HUES48 (cell line): Measurements from ENCODE around the gene NSD2.
"Not testable (repeated sequence)": the region's sequence is repeated elsewhere in the genome, so short reads cannot be mapped to it uniquely, and the experiment has no call there.

Experiments
- H3K27ac ChIP-seq: one replicate; pipeline ENCODE4 v1.7.0; 2013; ENCODE audit warnings: low read depth, low read length, inconsistent platforms
- H3K27me3 ChIP-seq: 2 replicates; pipeline ENCODE4 v1.6.1; 2013; ENCODE audit warnings: mild to moderate bottlenecking, low read length; ENCODE audit not compliant: control insufficient read depth, insufficient read depth
- H3K36me3 ChIP-seq: 2 replicates; pipeline ENCODE4 v1.6.1; 2013; ENCODE audit warnings: low read length; ENCODE audit not compliant: control insufficient read depth, insufficient read depth
- H3K4me1 ChIP-seq: 2 replicates; pipeline ENCODE4 v1.6.1; 2013; ENCODE audit warnings: mild to moderate bottlenecking, low read length; ENCODE audit not compliant: control insufficient read depth, insufficient read depth
- H3K4me3 ChIP-seq: 2 replicates; pipeline ENCODE4 v1.5.1; 2013; ENCODE audit warnings: mild to moderate bottlenecking, low read depth, low read length
- H3K9ac ChIP-seq: 2 replicates; pipeline ENCODE4 v1.6.1; 2013; ENCODE audit warnings: mild to moderate bottlenecking, low read depth, low read length, moderate library complexity
- H3K9me3 ChIP-seq: 2 replicates; pipeline ENCODE4 v1.6.1; 2013; ENCODE audit warnings: low read length; ENCODE audit not compliant: control insufficient read depth, insufficient read depth

The NSD2 gene

DNA sequence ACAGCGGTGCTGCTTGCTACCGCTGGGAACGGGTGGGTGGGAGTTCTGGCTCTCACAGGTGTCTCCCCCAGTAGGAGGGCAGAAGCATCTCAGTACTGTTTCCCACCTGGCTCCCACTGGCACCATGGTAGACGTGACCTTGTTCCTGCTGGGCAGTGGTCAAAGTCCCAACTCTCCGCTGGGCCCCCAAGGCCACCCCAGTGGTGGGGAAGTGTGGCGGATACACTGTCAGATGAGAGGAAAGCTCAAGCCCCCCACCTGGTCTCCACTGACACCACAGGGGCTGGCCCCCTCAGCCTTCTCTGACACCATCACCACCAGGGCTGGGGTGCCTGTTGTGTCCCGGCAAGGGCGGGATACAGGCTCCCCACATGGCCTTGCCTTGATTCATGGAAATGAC is 39.9 kb upstream of the NSD2 start:
- H3K27ac ChIP-seq: no peak overlapping the region
- H3K27me3 ChIP-seq: no peaks in the 10 kb centered on the region
- no peaks in the 10 kb centered on the region for H3K4me1 ChIP-seq
- H3K9me3 ChIP-seq: no peaks in the 10 kb centered on the region
- no peak overlapping the region for H3K9ac ChIP-seq
- H3K4me3 ChIP-seq: no peak overlapping the region
- H3K36me3 ChIP-seq: peaks cover 54% of the 10 kb centered on the region

DNA sequence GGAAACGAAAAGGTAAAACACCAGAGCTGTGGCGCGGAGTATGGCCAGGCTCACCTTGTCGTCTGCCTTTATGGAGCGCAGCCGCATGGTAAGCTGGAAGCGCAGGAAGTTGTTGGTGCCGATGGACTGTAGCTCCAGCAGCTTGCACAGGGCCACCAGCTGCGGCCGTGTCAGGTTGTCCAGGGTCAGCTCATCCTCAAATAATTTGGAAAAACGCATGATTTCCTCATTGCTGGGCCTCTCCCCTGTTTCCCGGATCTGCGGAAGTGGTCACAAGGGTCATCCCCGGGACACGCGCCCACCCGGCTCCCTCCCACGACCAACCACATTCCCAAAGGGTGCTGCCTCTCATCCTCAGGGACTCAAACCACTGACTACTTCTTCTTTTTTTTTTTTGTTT is 38.5 kb upstream of the NSD2 start:
- no peak overlapping the region for H3K9ac ChIP-seq
- H3K9me3 ChIP-seq: no peaks in the 10 kb centered on the region
- no peaks in the 10 kb centered on the region for H3K27me3 ChIP-seq
- no peaks in the 10 kb centered on the region for H3K4me1 ChIP-seq
- H3K27ac ChIP-seq: no peak overlapping the region
- no peak overlapping the region for H3K4me3 ChIP-seq
- H3K36me3 ChIP-seq: peaks cover 61% of the 10 kb centered on the region

DNA sequence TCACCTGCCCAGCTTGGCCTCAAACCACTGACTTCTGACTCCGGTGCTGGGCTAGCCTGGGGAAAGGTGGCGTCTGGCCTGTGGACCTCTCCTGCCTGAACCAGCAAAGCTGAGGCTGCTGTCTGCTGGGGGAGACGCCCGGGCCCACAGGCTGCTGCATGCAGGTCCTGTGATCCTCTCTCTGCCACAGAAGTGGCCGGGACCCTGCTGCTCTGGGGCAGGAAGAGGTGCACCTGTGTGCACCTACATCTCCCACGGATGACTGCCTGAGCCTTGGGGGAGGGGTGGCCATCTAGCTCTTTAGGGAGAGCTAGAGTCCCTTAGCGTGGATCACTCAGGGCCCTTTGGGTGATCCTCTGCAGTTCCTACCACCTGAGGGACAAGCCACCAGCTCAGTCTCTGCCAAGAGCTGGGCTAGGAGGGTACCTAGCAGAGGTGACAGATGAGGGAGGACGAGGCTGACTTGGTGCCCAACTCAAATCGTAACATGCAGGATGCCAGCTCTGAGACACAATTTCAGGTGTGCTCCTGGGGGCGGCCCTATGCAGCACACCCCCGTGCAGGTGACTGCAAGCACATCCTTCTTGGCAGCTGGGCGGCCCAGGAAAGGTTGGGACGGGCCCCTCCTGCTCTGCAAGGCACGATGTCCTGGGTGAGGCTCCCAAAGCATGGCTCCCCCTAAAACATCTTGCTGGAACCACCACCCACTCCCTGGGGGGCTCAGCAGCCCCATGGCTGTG is 37.7 kb upstream of the NSD2 start:
- no peak overlapping the region for H3K27ac ChIP-seq
- H3K9ac ChIP-seq: no peak overlapping the region
- no peak overlapping the region for H3K4me3 ChIP-seq
- no peaks in the 10 kb centered on the region for H3K9me3 ChIP-seq
- no peaks in the 10 kb centered on the region for H3K4me1 ChIP-seq
- H3K27me3 ChIP-seq: no peaks in the 10 kb centered on the region
- H3K36me3 ChIP-seq: peaks cover 63% of the 10 kb centered on the region

DNA sequence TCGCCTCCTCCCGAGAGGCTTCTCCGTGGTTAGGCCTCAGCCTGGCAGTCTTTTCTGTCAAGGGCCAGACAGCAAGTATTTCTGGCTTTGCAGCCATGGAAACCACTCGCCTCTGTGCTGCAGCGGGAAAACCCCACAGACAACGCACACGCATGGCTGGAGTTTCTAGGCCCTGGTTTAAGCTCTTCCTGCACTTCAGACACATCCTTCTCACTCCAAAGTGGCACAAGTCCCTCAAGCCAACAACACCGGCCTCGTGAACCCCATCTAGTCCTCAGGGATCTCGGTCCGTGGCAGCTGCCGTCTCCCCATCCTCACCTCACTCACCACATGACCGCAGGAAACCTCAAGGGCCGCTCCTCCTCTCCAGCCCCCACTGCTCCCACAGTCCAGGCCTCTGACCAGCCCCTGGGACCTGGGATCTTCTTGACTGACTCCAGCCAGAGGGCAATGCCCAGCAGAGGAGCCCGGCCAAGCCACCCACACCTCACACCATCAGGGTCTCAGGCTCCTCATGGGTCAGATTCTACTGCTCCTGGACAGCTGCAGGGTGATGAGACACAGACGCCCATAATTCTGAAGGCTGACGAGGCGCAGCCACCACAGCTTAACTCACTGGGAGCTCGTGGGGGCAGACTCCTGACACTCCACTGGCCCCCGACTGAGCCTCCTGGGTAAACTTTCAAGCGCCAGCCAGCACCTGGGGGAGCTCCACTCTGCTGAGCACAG is 37.0 kb upstream of the NSD2 start:
- no peak overlapping the region for H3K4me3 ChIP-seq
- peaks cover 71% of the 10 kb centered on the region for H3K36me3 ChIP-seq
- H3K27ac ChIP-seq: no peak overlapping the region
- no peak overlapping the region for H3K9ac ChIP-seq
- no peaks in the 10 kb centered on the region for H3K9me3 ChIP-seq
- H3K27me3 ChIP-seq: no peaks in the 10 kb centered on the region
- H3K4me1 ChIP-seq: no peaks in the 10 kb centered on the region

DNA sequence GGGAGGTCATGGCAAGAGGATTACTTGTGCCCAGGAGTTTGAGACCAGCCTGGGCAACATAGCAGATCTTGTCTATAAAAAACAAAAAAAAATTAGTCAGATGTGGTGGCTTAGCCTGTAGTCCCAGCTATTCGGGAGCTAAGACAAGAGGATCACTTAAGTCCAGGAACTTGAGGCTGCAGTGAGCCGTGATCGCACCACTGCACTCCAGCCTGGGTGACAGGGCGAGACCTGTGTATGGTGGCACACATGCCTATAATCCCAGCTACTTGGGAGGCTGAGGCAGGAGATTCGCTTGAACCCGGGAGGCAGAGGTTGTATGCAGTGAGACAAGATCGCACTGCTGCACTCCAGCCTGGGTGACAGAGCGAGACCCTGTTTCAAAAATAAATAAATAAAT is 35.4 kb upstream of the NSD2 start:
- H3K4me1 ChIP-seq, H3K9ac ChIP-seq, H3K9me3 ChIP-seq, H3K27ac ChIP-seq, H3K27me3 ChIP-seq, H3K4me3 ChIP-seq: not testable (repeated sequence)
- peaks cover 76% of the 10 kb centered on the region for H3K36me3 ChIP-seq

DNA sequence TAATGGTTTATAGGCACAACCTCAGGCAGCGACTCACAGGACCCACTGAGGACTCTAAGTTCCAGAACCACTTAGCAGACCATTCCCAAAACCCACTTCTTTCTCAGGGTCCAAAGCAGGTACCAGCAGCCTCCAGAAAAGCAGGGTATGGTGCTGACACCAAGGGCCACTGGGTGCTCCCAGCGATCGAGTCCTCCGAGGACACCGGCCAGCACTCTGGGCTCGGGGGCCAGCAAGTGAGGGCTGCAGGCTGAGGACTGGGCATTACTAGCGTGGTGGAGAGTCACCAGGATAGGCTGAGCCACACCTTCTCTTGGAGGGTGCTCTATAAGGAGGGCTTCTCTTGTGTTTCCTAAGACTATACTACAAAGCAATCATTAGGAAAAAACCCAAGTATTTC is 34.5 kb upstream of the NSD2 start:
- H3K27ac ChIP-seq: no peak overlapping the region
- H3K36me3 ChIP-seq: peaks cover 78% of the 10 kb centered on the region
- H3K4me1 ChIP-seq: no peaks in the 10 kb centered on the region
- no peak overlapping the region for H3K4me3 ChIP-seq
- no peaks in the 10 kb centered on the region for H3K9me3 ChIP-seq
- no peaks in the 10 kb centered on the region for H3K27me3 ChIP-seq
- H3K9ac ChIP-seq: no peak overlapping the region

DNA sequence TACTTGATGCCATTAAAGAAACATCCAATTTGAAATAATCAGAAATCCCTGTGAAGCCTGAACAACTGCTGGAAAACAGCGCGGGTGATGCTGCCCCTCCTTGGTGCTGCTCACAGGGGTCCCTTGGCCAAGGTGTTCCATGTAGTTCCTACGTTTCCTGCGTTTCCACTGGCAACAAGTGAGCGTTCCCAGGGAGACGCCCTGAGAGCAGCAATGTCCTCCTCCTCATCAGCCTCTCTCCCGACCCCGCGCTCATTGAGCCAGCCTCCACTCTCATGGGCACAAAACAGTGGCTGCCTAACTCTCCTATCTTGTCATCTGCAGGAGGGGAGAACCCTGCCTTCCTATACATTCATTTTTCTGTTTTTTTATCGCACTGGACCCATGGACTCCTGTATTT is 34.1 kb upstream of the NSD2 start:
- Histone ChIP-seq H3K9me3 (no peaks in the 10 kb centered on the region), H3K27ac (no peak overlapping the region), H3K36me3 (peaks cover 76% of the 10 kb centered on the region), H3K9ac (no peak overlapping the region), H3K4me3 (no peak overlapping the region), H3K4me1 (no peaks in the 10 kb centered on the region), H3K27me3 (no peaks in the 10 kb centered on the region)

DNA sequence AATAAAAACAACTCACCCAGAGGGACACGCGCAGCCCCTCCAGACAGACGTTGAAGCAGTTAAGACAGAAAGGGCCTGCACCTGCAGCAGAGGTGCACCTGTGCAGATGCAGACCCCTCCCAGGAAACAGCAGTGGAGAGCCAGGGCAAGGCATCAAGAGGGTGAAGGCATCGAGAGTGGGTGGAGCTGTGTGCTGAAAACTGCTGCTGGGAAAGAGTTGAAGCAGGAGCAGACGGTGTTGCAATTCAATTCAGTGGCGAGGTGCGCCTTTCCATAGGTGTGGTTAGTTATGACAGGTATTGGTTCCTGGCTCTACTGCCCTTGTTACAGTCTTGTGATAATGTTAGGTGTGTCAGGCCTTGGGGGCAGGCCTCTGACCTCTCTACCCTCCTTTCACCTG is 31.9 kb upstream of the NSD2 start:
- Histone ChIP-seq H3K9me3 (no peaks in the 10 kb centered on the region), H3K9ac (no peak overlapping the region), H3K4me1 (no peaks in the 10 kb centered on the region), H3K27me3 (no peaks in the 10 kb centered on the region), H3K4me3 (no peak overlapping the region), H3K36me3 (peaks cover 70% of the 10 kb centered on the region), H3K27ac (no peak overlapping the region)

DNA sequence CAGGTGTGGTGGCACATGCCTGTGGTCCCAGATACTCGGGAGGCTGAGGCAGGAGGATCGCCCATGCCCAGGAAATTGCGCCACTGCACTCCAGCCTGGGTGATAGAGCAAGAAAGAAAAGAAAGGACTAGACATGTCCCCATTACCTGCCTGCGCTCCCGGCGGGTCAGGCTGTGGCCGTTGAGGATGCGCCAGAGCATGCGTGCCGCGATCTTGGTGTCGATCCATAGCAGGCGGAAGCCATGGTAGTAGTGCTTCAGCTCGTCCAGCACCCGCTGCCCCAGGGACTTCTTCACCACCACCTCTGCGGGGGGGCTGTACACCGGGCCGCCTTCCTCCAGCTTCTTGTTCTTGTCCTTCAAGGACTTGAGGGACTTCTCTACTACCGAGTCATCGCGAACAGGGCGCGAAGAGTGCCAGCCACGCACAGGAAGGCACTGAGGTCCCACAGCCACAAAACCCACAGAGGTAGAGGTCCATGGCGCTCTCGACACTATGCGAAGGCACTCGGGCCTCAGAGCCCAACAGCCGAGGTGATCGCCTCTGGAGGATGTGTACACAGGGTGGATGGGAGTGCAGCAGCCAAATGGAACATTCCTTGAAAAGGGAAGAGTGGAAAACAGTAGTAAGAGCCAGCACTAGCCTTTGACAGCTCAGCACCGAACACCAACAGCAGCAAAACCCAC is 29.8 kb upstream of the NSD2 start:
- no peak overlapping the region for H3K27ac ChIP-seq
- H3K36me3 ChIP-seq: peaks cover 61% of the 10 kb centered on the region
- H3K4me3 ChIP-seq: no peak overlapping the region
- H3K4me1 ChIP-seq: no peaks in the 10 kb centered on the region
- H3K9me3 ChIP-seq: no peaks in the 10 kb centered on the region
- no peaks in the 10 kb centered on the region for H3K27me3 ChIP-seq
- H3K9ac ChIP-seq: no peak overlapping the region

DNA sequence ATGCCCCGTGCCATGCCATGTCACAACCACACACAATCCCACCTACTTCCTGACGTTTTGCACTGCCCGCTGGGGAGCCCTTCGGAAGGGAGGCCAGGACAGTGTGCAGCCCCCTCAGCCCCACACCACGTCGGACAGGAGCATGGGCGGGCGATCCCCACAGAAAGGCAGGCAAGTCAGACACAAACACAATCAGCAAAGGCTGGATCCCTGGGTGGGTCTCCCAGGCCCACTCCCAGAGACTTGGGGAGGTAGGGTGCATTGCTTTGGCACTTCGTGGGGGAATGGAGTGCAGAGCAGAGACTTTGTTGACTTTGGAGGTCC is 29.3 kb upstream of the NSD2 start:
- Histone ChIP-seq H3K36me3 (peaks cover 62% of the 10 kb centered on the region), H3K4me3 (no peak overlapping the region), H3K9ac (no peak overlapping the region), H3K27me3 (no peaks in the 10 kb centered on the region), H3K27ac (no peak overlapping the region), H3K9me3 (no peaks in the 10 kb centered on the region), H3K4me1 (no peaks in the 10 kb centered on the region)

DNA sequence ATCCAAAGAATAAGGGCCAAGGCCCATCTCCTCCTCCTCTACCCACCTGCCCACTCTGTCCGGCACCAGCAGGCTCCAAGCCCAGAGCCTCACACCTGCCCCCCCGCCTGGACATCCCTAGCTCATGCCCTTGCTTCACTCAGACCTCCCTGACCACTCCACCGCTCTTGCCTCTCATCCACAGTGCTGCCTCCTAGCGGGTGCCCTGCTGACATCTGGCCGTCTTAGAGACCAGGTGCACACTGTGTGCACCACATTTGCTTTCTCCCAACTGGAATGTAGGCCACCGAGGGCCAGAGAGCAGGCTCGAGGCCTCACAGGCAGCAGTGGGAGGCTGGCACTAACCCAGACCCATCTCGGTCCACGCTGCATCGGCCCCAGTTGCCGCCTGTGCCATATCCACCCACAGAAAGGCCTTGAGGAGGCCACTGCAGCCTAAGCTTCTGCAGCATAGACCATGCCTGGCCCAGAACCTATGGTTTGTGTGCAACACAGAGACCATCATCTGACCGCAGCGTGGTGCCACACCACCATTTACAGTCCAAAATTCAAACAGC is 28.8 kb upstream of the NSD2 start:
- Histone ChIP-seq H3K9me3 (no peaks in the 10 kb centered on the region), H3K9ac (no peak overlapping the region), H3K27ac (no peak overlapping the region), H3K27me3 (no peaks in the 10 kb centered on the region), H3K4me3 (no peak overlapping the region), H3K36me3 (peaks cover 63% of the 10 kb centered on the region), H3K4me1 (no peaks in the 10 kb centered on the region)
